AG08396 (cell line): ENCODE results near the gene ACO2.

Source experiments
- DNase-seq: peaks from one replicate; pipeline ENCODE4 v3.0.0; 2012; ENCODE audit warnings: low spot score, mixed read lengths

Gene ACO2

DNA sequence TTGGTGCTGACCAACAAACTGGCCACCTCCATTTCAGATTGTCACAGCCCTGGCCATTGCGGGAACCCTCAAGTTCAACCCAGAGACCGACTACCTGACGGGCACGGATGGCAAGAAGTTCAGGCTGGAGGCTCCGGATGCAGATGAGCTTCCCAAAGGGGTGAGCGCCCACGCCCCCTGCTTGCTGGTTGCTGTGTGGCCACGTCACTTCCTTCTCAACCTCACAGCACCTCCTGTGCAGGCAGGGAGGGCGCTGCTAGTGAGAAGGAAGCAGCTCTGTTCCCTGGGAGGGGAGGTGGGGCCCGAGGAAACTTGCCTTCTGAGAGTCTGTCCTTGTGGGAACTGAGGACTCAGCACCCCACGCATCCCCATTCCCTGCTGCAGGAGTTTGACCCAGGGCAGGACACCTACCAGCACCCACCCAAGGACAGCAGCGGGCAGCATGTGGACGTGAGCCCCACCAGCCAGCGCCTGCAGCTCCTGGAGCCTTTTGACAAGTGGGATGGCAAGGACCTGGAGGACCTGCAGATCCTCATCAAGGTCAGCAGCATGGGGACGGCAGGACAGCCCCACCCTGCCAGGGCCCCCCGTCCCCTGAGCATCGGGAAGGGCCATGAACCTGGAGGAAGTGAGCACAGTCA is 56.0 kb downstream of the ACO2 start:
- no peak for DNase-seq

DNA sequence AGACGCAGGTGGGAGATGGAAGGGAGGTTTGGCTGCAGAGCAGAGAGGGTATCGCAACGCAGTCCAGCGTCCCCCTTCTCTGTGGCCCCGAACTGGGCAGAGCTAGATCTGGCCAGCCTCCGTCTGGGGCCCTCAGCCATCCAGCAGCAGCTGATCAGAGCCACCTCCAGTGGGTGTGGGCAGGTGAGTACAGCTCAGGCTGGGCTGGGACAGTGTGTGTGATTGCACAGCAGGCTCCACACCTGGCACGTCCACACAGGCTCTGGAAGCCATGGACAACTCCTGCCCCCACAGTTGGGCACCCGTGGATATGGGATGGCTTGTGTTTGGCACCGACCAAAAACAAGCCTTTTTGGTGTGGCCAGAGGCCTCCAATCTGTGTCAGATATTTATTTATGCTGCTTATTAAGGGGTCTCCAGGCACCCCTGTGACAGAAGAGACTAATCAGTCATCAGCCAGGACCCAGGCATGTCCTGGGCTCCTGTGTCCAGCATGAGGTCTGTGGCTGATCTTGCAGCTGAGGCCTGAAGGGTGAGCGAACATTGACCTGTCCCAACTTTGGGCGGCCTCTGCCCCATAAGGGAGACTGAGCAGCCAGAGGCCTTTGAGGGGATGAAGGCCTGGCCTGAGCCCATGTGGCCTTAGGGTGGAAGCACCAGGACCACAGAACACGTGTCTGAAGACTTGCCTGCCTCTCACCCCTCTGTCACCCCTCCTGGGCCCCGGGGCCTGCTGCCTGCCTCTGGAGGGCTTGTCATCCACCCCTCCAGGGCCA is 56.7 kb downstream of the ACO2 start:
- no peak for DNase-seq

DNA sequence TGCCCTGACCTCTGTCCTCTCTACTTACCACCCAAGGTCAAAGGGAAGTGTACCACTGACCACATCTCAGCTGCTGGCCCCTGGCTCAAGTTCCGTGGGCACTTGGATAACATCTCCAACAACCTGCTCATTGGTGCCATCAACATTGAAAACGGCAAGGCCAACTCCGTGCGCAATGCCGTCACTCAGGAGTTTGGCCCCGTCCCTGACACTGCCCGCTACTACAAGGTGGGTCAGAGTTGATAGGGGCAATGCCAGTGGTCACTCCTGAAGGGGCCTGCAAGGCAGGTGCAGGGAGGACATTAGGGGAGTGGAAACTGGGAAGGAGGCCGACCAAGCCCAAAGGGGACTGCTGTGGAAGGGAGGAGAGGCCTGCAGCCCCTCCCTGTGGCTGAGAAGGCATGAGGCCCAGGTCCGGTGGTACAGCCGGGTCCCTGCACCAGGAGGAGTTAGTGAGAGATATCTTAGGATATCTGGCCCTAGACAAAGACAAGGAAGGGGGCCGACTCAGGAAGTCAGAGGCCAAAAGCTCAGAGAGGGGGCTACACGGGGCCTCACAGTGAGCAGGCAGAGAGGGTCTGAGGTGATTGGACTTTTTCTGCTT is 57.4 kb downstream of the ACO2 start:
- no peak for DNase-seq

DNA sequence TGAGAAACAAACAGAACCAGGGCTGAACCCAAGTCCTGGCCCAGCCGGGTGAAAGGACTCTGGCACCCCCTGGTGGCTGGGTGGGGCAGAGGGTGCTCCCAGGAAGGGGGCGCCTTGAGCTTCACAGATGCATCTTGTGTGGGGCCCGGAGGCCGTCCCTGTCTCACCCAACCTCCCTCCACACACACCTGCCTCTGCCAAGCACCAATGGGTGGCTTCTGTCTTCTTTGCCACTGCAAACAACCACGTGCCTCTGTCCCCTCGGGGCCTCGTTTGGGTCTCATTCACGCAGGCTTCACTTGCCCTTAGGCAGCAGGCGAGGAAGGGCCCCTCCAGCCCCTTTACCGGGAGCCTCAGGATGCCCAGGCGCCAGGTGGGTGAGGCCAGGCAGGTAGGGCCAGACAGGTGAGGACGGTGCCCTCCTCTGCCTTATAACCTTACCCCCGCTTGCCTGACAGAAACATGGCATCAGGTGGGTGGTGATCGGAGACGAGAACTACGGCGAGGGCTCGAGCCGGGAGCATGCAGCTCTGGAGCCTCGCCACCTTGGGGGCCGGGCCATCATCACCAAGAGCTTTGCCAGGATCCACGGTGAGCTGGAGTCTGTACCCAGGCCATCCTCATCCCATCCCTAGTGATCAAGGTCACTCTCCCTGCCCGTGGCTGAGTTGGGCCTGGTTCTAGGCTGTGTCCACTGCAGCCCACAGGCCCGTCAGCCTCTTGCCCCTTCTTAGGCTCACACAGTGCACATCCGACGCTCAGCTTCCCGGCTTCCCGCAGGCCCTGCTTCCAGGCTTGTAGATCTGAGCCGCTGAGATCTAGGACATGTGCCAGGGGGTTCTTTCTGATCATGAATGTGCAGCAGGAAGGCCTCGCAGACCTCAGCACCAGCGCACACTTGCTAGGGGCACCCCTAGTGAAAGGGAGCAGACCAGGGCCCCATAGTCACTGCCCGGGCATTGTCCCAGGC is 58.2 kb downstream of the ACO2 start:
- DNase-seq, result peak; percentile 61

- no peak for DNase-seq
Measured at GRCh38 chr22:41528132-41528766, 59.3 kb downstream of the ACO2 start.

GRCh38 chr22:41528938-41529561 is 60.1 kb downstream of the ACO2 start:
- DNase-seq, result no peak

GRCh38 chr22:41530890-41531714 is 62.2 kb downstream of the ACO2 start:
- DNase-seq, result no peak

GRCh38 chr22:41531715-41532477 is 63.0 kb downstream of the ACO2 start:
- no peak for DNase-seq

DNA sequence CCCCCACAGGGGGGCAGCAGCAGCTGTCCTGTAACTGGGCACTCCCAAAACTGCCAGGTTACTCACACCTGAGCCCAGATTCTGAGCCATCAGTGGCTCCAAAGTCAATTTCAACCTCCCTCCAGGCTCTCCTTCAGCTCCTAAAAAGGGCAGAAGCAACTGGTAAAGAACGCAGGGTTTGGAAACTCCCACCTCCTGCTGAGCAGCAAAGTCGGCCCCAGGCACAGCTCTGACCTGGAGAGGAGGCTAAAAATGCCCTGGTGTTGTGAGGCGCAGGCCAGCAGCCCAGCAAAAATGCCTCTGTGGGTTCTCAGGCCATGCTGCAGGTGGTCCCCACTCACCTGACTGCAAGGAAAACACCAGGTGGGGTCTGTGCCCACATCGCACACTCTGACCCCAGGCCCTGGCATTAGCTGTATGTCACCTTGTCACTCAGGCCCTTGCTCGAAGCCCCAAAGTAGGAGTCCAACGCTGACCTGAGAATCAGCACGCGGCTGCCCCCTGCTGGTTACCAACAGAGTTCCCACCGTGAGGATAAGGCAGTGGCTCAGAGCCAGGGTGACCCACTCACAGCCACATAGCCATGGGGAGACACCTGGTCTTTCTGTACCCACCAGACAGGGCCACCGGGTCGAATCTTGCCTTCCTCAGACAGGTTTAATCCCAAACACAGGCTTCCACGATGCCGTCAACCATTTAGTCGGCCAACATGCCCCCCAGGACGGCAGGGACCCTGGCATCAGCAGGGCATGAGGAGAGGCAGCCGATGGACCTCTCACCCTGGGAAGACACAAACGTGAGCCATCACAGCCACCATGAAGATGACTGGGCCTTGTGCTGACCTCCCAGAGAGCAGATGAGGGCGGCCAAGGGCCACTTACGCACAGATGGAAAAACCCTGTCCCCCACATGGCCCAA is 64.2 kb downstream of the ACO2 start:
- DNase-seq, result peak; percentile 72

DNA sequence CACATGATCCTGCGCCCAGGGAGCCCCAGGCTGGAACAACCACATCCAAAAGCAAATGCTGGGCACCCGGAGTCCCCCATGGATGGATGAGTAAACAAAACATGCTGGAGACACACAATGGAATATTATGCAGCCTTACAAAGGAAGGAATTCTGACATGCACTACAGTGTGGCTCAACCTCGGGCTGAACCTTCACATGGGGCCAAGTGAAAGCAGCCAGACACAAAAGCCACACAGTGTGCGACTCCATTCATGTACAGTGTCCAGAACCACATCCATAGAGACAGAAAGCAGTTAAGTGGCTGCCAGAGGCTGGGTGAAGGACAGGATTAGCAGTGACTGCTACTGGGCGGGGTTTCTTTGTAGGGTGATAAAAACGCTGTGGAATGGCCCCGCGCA is 65.3 kb downstream of the ACO2 start:
- DNase-seq, result no peak

- DNase-seq, result no peak
Measured at GRCh38 chr22:41535244-41535643, 66.3 kb downstream of the ACO2 start.

GRCh38 chr22:41537203-41537602 is 68.3 kb downstream of the ACO2 start:
- no peak for DNase-seq

DNA sequence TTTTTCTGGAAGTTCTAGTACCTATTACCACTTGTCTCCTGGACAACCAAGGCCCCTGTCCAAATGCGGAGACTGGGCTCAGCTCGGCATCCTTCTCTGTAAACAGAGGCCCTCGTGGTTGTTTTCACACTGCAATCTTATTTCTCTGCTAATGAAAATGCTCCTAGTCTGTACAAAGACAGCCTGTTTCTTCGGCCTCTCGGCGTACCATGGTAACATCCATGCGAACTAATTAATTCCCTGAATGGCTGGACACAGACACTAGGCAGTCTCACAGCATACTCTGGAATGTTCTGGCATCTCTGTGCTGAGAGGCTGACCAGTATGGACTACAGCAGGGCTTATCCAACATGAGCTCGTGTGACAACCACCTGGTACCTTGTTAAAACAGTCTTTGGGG is 69.7 kb downstream of the ACO2 start:
- no peak for DNase-seq

DNA sequence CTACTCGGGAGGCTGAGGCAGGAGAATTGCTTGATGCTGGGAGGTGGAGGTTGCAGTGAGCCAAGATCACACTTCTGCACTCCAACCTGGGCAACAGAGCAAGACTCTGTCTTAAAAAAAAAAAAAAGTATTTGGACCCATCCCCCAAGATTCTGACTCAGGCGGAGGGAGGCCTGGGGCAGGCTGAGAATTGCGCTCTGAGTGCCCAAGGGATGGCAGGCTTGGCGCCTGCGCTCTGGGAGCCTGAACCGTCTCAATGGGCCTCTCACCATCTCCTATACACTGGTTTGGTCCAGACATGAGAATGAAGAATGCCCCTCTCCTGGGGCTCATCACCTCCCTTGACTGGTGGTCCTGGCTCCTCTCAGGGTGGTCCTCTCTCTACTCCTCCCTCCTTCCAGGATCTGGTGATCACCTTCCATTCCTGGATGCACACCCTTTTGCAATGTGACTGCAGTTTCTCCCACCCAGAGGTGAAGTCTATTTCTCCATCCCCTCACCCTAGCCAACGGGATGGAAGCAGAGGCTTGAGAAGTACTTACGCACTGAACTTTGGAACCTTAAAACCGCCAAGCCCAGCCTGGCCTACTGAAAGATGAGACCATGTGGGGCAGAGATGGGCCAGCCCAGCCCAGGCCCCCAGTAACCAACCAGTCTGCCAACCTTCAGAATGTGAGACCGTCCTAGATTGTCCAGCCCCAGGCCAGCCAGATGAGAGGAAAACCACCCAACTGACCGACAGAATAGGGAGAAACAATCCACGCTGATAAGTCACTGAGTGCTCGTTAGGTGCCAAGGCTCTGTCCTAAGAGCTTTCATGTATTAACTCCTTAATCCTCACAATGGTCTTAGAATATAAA is 70.5 kb downstream of the ACO2 start:
- no peak for DNase-seq

DNA sequence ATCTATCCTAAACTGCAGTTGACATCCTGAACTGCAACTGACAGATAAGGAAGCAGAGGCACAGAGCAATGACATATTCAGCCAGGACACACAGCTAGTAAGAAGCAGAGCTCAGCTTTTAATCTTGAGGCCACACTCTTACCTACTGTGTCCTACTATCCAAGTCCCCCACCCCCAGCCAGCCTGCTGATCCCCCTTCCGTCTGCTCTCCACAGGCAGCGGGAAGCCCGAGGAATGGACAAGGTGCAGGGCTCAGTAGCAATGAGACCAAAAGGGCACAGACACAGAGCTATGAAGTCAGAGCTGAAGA is 71.0 kb downstream of the ACO2 start:
- DNase-seq, result no peak

DNA sequence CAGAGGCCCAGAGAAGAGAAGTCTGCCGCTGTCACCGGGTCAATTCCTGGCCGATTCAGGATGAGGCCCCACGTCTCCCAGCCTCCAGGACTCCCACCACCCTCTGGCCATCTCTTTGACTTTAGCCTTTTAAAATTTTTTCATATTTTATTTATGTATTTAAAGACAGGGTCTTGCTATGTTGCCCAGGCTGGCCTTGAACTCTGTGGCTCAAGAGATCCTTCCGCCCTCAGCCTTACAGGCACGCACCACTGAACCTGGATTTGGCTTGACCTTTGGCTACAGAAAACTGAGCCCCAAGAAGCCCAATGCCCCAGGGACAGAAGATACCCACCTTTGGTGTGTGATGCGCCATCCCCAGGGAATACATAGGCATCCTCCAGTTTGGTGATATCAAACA is 71.4 kb downstream of the ACO2 start:
- no peak for DNase-seq

GRCh38 chr22:41541484-41541883 is 72.6 kb downstream of the ACO2 start:
- no peak for DNase-seq

GRCh38 chr22:41542224-41542623 is 73.3 kb downstream of the ACO2 start:
- DNase-seq, result no peak
